ENCODE results near the gene LSR.

GRCh38 chr19:35290381-35291127, 41.8 kb downstream of the LSR start:
- no peak for TF ChIP-seq POLR2A (IDR thresholded peaks at IDR 0.05)
- no peak for TF ChIP-seq CTCF (IDR thresholded peaks at IDR 0.05 in 8 of 11, conservative IDR thresholded peaks at IDR 0.05 in 3 of 11)
